ENCODE measurements around the gene RIN3.

Gene RIN3

GRCh38 chr14:92486881-92487280 is 26.7 kb upstream of the RIN3 start:
- no peak for DNase-seq

GRCh38 chr14:92487513-92488133 is 26.0 kb upstream of the RIN3 start:
- no peak for DNase-seq

GRCh38 chr14:92489394-92490238 is 24.0 kb upstream of the RIN3 start:
- no peak for DNase-seq

GRCh38 chr14:92490239-92490959 is 23.2 kb upstream of the RIN3 start:
- DNase-seq: no peak

- DNase-seq: no peak
Measured at GRCh38 chr14:92491782-92492181, 21.8 kb upstream of the RIN3 start.

- DNase-seq: no peak
Measured at GRCh38 chr14:92492258-92492657, 21.3 kb upstream of the RIN3 start.

- DNase-seq: no peak
Measured at GRCh38 chr14:92493024-92493423, 20.6 kb upstream of the RIN3 start.

- no peak for DNase-seq
Measured at GRCh38 chr14:92493492-92493891, 20.1 kb upstream of the RIN3 start.

- no peak for DNase-seq
Measured at GRCh38 chr14:92494512-92494911, 19.1 kb upstream of the RIN3 start.

GRCh38 chr14:92495027-92495426 is 18.6 kb upstream of the RIN3 start:
- DNase-seq: no peak

GRCh38 chr14:92496191-92496857 is 17.3 kb upstream of the RIN3 start:
- no peak for DNase-seq

GRCh38 chr14:92497391-92497790 is 16.2 kb upstream of the RIN3 start:
- no peak for DNase-seq

GRCh38 chr14:92499234-92499633 is 14.3 kb upstream of the RIN3 start:
- DNase-seq: no peak

GRCh38 chr14:92500491-92500941 is 13.1 kb upstream of the RIN3 start:
- no peak for DNase-seq

- no peak for DNase-seq
Measured at GRCh38 chr14:92501891-92502351, 11.7 kb upstream of the RIN3 start.

GRCh38 chr14:92502541-92503286 is 10.9 kb upstream of the RIN3 start:
- no peak for DNase-seq

GRCh38 chr14:92503756-92504491 is 9.7 kb upstream of the RIN3 start:
- DNase-seq: no peak

- no peak for DNase-seq
Measured at GRCh38 chr14:92505826-92506225, 7.8 kb upstream of the RIN3 start.

- no peak for DNase-seq
Measured at GRCh38 chr14:92506231-92506630, 7.3 kb upstream of the RIN3 start.

GRCh38 chr14:92507174-92507768 is 6.3 kb upstream of the RIN3 start:
- DNase-seq: no peak

GRCh38 chr14:92510972-92511371 is 2.6 kb upstream of the RIN3 start:
- DNase-seq: no peak

All from stimulated activated naive CD4-positive, alpha-beta T cell treated with Interleukin-2 at 50 U/mL for 16 hours (primary cell).